H7 (cell line): ENCODE results near the gene DOCK3. TPM values are rescaled to one million over a fixed set of nuclear protein-coding genes. Genes with fewer than 3 reads are reported as not detected.
"Not testable (repeated sequence)": the region's sequence is repeated elsewhere in the genome, so short reads cannot be mapped to it uniquely, and the experiment has no call there.

ENCODE experiments used
- DNase-seq: peaks from one replicate; pipeline ENCODE4 v3.0.0; 2012
- H3K27me3 ChIP-seq: 2 replicates; pipeline ENCODE4 v1.6.0; 2011; ENCODE audit warnings: mild to moderate bottlenecking, low read length; ENCODE audit not compliant: control insufficient read depth, insufficient read depth
- H3K36me3 ChIP-seq: replicated peaks from 2 replicates; pipeline ENCODE4 v1.5.1; 2011; ENCODE audit warnings: low read length; ENCODE audit not compliant: control insufficient read depth, insufficient read depth
- H3K4me3 ChIP-seq: 2 replicates; pipeline ENCODE4 v1.5.1; 2011; ENCODE audit warnings: low read depth, mild to moderate bottlenecking, control low read depth, low read length, moderate library complexity; ENCODE audit not compliant: insufficient read depth
- total RNA-seq: library from RNA; depleted of rRNA; stranded (reverse); fragments of >200 nt; shearing (Covaris generic); gene quantifications from 2 replicates; pipeline ENCODE4 v1.2.3, GENCODE V29; 2014

The DOCK3 gene
- total RNA-seq, 1 experiment from 2014 or later = 2.0 TPM

DNA sequence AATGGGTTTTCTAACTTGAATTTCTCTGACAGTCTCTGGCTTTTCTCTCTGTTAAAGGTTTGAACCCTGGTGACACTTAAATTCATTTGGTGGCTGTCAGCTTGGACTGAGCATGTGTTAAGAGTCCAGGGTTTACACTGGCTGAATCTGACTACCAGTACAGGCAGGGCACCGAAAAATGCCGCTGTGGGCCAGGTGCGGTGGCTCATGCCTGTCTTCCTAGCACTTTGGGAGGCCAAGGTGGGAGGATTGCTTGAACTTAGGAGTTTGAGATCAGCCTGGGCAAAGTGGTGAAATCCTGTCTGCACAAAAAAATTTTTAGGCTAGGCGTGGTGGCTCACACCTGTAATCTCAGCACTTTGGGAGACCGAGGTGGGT lies 712.1 kb downstream of the DOCK3 start:
- Histone ChIP-seq H3K27me3 (no peaks in the 10 kb centered on the region), H3K4me3 (no peak overlapping the region), H3K36me3 (peaks cover 28% of the 10 kb centered on the region)
- DNase-seq = no peak

DNA sequence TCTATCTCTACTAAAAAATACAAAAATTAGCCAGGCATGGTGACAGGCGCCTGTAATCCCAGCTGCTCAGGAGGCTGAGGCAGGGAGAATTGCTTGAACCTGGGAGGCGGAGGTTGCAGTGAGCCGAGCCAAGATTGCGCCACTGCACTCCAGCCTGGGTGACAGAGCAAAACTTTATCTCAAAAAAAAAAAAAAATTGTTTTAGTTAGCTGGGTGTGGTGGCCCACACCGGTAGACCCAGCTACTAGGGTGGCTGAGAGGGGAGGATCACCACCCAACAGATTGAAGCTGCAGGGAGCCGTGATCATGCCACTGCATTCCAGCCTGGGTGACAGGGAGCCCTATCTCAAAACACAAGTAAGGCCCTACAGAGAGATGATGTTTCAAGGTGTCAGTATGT lies 712.6 kb downstream of the DOCK3 start:
- not testable (repeated sequence) for H3K4me3 ChIP-seq, H3K27me3 ChIP-seq, DNase-seq
- peaks cover 28% of the 10 kb centered on the region for H3K36me3 ChIP-seq

DNA sequence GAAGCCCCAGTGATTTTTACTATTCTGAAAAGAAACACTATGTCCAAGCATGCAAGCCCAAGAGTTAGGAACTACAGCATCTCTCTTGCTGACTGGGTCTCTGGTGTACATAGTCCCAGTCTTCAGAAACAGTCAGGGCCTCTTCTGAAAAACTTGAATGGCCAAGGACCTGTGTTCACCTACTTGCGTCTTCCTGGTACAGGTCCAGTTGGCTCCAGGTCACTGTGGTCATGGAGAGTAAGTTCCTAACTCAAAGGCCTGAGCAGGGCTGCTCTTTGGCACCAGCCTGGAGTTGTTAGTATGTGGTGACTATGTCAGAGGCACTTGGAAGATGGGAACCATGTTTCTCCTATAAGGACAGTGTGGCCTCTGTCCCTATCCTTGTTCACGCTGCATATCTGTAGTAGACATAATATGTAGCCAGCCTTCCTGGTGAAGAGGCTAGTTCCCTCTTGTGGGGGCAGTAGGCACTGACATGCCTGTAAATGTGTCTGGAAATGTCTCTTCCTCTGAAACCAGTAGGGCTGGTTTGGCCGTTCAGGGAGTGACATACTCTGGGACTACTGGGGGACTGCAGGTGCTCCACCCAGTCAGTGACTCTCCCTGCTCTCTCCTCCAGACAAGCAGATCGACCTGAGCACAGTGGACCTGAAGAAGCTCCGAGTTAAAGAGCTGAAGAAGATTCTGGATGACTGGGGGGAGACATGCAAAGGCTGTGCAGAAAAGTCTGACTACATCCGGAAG lies 713.7 kb downstream of the DOCK3 start:
- no peak overlapping the region for H3K4me3 ChIP-seq
- no peaks in the 10 kb centered on the region for H3K27me3 ChIP-seq
- H3K36me3 ChIP-seq = peaks cover 35% of the 10 kb centered on the region
- no peak for DNase-seq

DNA sequence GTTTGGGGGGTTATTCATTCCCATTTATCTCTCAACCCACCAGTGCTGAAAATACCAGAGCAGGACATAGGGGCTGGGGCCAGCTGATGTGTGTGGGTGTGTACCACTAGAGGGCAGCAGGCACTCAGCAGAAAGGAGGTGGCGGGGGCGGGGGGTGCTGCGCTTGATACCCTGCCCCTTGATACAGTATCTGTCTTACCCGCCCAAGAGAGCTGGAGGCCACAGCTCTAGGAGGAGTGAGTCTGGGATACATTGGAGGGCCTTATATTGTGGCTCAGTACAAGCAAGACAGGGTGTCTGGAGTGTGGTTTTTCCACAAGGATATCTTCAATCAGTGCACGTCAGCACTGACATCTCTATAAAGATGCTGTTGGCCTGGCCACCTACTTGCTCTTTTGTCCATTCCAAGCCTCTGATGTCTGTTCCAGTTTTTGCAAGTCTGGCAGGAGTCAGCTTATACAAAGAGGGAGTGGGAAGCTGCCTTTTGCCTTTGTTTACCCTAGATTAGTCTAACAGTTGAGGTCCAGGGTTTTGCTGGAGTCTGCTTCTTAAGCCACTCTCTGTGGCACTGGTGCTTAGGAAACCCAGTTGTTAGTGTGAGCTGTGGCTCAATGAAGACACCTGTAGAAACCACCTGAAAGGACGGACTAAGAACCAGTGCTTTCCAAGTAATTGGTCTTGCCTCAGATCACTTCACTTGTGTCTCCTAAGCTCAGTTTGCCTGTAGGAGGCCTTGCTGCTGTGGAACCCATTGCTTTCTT lies 714.9 kb downstream of the DOCK3 start:
- Histone ChIP-seq H3K4me3 (no peak overlapping the region), H3K27me3 (no peaks in the 10 kb centered on the region), H3K36me3 (peaks cover 43% of the 10 kb centered on the region)
- DNase-seq = peak; percentile 87

DNA sequence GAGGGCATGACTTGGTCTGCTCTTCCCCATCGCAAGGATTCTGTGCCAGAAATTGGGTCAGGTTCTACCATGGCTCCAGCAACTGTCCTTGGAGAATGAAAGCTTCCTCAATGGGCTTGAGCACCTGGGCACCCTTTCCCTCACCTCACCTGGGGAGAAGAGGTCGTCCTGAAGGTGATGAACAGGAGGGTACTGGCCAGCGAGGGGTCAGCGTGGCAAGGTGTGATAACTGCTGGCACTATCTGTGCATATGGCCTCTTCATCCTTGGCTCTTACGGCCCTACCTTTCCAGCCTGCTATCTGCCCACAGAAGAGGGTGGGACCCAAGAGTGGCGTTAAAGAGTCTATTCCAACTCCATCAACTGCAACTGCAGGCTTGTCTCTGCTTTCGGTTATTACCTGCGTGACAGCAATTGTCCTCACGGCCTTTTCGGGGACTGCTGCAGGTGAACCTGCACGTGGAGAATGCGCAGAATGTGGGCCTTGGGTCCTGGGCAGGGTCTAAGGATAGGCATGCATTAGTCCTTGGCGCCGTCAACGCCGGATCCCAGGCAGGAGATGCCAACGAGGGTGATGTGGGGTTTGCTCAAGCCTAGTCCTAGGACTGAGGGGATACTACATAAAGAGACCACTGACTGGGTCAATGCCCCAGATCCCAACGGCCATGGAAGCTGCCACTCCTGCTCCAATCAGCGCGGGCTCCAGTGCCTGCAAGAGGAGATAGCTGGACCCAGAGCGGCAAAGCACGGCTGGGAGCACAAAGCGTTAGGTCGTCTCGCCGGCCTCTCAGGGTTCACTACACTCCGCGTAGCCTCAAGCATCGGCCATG lies 715.7 kb downstream of the DOCK3 start:
- H3K36me3 ChIP-seq = peaks cover 49% of the 10 kb centered on the region
- H3K27me3 ChIP-seq = no peaks in the 10 kb centered on the region
- 0 out of 2 replicates have a peak overlapping the region, but pooled peaks have one; percentile 18 for H3K4me3 ChIP-seq
- DNase-seq = no peak

DNA sequence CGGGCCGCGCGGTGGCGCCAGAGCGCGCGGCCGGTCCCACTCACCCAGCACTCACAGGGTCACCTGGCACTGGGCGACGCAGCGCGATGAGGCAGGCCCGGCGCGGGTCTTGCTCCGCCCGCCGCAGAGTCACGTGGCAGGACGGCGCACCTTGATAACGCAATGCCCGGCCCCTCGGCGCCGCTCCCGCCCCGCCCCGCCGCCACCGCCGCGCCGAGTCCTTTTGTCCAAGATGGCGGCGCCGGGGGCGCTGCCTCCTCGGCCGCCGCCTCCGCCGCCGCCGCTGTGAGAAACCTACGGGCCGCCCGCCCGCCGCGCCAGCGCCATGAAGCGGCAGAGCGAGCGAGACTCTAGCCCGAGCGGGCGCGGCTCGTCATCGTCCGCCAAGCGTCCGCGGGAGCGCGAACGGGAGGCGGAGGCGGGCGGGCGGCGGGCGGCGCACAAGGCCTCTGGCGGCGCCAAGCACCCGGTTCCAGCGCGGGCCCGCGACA lies 716.4 kb downstream of the DOCK3 start, which contains the start of gene RBM15B:
RBM15B (plus strand) TSS at position 211 of the 491 bp plus-strand sequence; CDS start at position 326, 115 bp downstream.
- peak; percentile 99 for DNase-seq
- peaks cover 54% of the 10 kb centered on the region for H3K36me3 ChIP-seq
- H3K4me3 ChIP-seq = peak within 1 kb of the TSS; percentile 64
- H3K27me3 ChIP-seq = no peaks in the 10 kb centered on the region

DNA sequence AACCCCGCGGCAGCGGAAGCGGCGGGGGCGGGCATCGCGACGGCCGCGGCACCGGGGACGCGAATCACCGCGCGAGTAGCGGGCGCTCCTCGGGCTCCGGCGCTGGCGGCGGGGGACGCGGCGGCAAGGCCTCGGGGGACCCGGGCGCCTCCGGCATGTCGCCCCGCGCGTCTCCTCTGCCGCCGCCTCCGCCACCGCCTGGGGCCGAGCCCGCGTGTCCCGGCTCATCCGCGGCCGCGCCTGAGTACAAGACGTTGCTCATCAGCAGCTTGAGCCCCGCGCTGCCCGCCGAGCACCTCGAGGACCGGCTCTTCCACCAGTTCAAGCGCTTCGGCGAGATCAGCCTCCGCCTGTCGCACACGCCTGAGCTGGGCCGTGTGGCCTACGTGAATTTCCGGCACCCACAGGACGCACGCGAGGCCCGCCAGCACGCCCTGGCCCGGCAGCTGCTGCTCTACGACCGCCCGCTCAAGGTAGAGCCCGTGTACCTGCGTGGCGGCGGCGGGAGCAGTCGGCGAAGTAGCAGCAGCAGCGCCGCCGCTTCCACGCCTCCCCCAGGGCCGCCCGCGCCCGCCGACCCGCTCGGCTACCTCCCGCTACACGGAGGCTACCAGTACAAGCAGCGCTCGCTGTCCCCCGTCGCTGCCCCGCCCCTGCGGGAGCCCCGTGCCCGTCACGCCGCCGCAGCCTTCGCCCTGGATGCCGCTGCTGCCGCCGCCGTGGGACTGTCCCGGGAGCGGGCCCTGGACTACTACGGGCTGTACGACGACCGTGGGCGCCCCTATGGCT lies 717.0 kb downstream of the DOCK3 start:
- Histone ChIP-seq H3K4me3 (peak overlapping the region; percentile 64), H3K36me3 (peaks cover 53% of the 10 kb centered on the region), H3K27me3 (no peaks in the 10 kb centered on the region)
- DNase-seq = peak; percentile 79

DNA sequence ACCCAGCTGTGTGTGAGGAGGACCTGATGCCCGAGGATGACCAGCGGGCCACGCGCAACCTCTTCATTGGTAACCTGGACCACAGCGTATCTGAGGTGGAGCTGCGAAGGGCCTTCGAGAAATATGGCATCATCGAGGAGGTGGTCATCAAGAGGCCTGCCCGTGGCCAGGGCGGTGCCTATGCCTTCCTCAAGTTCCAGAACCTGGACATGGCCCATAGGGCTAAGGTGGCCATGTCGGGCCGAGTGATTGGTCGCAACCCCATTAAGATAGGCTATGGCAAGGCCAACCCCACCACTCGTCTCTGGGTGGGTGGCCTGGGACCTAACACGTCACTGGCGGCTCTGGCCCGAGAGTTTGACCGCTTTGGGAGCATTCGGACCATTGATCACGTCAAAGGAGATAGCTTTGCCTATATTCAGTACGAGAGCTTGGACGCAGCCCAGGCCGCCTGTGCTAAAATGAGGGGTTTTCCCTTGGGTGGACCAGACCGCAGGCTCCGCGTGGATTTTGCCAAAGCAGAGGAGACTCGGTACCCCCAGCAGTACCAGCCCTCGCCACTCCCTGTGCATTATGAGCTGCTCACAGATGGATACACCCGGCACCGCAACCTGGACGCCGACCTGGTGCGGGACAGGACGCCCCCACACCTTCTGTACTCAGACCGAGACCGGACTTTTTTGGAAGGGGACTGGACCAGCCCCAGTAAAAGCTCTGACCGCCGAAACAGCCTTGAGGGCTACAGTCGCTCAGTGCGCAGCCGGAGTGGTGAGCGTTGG lies 717.8 kb downstream of the DOCK3 start:
- DNase-seq = no peak
- peaks cover 55% of the 10 kb centered on the region for H3K36me3 ChIP-seq

DNA sequence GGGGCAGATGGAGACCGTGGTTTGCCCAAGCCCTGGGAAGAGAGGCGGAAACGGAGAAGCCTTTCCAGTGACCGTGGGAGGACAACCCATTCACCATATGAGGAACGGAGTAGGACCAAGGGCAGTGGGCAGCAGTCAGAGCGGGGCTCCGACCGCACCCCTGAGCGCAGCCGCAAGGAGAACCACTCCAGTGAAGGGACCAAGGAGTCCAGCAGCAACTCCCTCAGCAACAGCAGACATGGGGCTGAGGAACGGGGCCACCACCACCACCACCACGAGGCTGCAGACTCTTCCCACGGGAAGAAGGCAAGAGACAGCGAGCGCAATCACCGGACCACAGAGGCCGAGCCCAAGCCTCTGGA lies 718.4 kb downstream of the DOCK3 start:
- Histone ChIP-seq H3K4me3 (no peak overlapping the region), H3K36me3 (peaks cover 49% of the 10 kb centered on the region), H3K27me3 (no peaks in the 10 kb centered on the region)
- no peak for DNase-seq

More for the DNA sequence above, 717.8 kb downstream of the DOCK3 start:
- peak overlapping the region; percentile 64 for H3K4me3 ChIP-seq
- no peaks in the 10 kb centered on the region for H3K27me3 ChIP-seq

DNA sequence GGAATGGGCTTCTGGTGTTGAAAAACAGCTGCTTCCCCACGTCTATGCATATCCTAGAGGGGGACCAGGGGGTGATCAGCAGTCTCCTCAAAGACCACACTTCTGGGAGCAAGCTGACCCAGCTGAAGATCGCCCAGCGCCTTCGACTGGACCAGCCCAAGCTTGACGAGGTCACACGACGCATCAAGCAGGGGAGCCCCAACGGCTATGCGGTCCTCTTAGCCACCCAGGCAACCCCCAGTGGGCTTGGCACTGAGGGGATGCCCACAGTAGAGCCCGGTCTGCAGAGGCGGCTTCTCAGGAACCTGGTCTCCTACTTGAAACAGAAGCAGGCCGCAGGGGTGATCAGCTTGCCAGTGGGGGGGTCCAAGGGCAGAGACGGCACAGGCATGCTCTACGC lies 718.8 kb downstream of the DOCK3 start:
- H3K27me3 ChIP-seq = no peaks in the 10 kb centered on the region
- H3K4me3 ChIP-seq = no peak overlapping the region
- H3K36me3 ChIP-seq = peaks cover 47% of the 10 kb centered on the region
- no peak for DNase-seq

DNA sequence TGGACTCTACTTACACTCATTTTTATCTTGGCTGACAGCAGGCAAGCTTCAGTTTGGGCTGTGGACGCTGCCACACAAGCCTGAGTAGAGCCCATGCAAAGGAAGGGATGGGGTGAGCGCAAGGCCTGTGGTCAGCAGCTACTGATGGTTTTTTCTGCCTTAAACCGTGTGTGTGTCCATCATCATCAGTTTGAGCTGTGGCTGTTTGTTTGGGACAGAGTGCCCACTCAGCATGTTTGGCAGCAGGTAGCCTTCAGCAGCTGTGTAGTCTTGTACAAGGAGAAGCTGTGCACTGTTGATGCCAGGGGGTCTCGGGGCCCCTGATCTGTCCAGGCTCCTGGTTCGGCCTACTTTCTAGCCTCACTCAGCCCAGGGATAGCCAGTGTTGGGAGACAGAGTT lies 719.8 kb downstream of the DOCK3 start:
- no peaks in the 10 kb centered on the region for H3K27me3 ChIP-seq
- H3K4me3 ChIP-seq = no peak overlapping the region
- peaks cover 43% of the 10 kb centered on the region for H3K36me3 ChIP-seq
- no peak for DNase-seq

DNA sequence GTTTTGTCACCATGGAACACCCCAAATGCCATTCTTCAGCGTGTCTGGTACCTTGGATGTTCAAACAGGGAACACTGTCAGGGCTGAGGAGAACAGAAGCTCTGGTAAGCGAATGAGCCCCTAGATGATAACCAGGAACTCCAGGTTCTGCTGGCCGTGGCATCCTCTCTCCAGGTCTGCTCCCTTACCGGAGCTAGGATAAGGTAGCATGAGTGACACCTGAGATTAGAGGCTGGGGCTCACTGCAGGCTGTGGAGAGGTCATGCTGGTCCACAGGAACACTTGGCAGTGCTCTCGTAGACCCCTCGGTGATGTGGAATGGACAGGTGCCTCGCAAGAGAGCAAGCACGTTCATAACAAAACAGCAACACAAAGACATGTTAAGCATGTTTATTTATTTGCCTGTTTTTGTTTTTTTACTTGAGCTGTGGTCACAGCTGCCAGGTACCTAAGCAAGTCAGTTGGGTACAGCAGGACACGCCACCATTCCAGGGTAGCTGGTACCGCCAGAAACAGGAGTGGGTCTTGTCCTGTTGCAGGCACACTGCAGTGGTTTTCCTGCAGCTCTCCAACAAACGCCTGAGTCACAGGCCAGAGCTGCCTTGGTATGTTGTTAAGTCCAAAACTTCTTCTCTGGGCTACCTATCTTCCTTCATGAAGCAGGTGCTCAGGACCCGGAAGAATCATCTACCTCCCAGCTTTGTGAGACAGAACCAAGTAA lies 720.9 kb downstream of the DOCK3 start:
- DNase-seq = no peak
- Histone ChIP-seq H3K4me3 (no peak overlapping the region), H3K27me3 (no peaks in the 10 kb centered on the region), H3K36me3 (peaks cover 40% of the 10 kb centered on the region)

DNA sequence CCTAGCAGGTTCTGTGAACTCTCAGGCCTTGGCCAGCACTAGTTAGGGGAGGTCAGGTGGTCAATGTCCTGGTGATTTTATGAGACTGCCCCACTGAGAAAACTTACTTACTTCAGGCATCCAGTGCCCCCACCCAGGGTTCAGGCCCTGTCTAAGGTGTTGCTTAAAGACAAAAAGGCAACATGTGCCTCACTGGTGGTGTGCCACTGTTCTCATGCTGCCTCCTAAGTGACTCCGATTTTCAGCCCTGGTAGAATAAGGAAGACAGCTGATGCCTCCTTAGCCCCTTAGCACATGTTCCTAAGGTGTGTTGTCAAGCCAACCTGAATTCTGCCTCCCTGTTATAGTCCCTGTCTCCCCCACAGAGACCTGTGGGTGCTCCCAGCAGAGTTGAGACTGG lies 721.7 kb downstream of the DOCK3 start:
- Histone ChIP-seq H3K36me3 (peaks cover 40% of the 10 kb centered on the region), H3K27me3 (no peaks in the 10 kb centered on the region), H3K4me3 (no peak overlapping the region)
- peak; percentile 13 for DNase-seq
